Smooth muscle cell (in vitro differentiated cells): ENCODE results near the gene C10orf90. TPM values are rescaled to one million over a fixed set of nuclear protein-coding genes. Genes with fewer than 3 reads are reported as not detected.

ENCODE experiments used
- DNase-seq: peaks from one replicate; lab custom pipeline; 2025; ENCODE audit not compliant: unreplicated experiment; lab: John Stamatoyannopoulos, UW
- H2AFZ ChIP-seq: fragments of 200-600 bp; sonication (generic); 2 replicates; pipeline ENCODE4 v1.6.0; 2016; ENCODE audit warnings: antibody characterized with exemption, low read depth, mild to moderate bottlenecking
- H3F3A ChIP-seq: fragments of 200-600 bp; sonication (generic); 2 replicates; pipeline ENCODE4 v1.6.0; 2017; ENCODE audit warnings: antibody characterized with exemption, low read depth
- H3K27ac ChIP-seq: fragments of 200-600 bp; sonication (generic); 2 replicates; pipeline ENCODE4 v1.5.1; 2016; ENCODE audit warnings: low read depth, mild to moderate bottlenecking
- H3K27me3 ChIP-seq: fragments of 200-600 bp; sonication (generic); 2 replicates; pipeline ENCODE4 v1.6.1; 2016; ENCODE audit warnings: low read depth, mild to moderate bottlenecking
- H3K36me3 ChIP-seq: fragments of 200-600 bp; sonication (generic); 2 replicates; pipeline ENCODE4 v1.5.1; 2016; ENCODE audit warnings: low read depth
- H3K4me1 ChIP-seq: fragments of 200-600 bp; sonication (generic); 2 replicates; pipeline ENCODE4 v1.5.1; 2016; ENCODE audit warnings: low read depth
- H3K4me2 ChIP-seq: fragments of 200-600 bp; sonication (generic); 2 replicates; pipeline ENCODE4 v1.6.0; 2016; ENCODE audit warnings: mild to moderate bottlenecking
- H3K4me3 ChIP-seq: fragments of 200-600 bp; sonication (generic); 2 replicates; pipeline ENCODE4 v1.5.1; 2016; ENCODE audit warnings: mild to moderate bottlenecking
- H3K79me2 ChIP-seq: fragments of 200-600 bp; sonication (generic); 2 replicates; pipeline ENCODE4 v1.6.0; 2016; ENCODE audit warnings: low read depth, mild to moderate bottlenecking
- H3K9ac ChIP-seq: fragments of 200-600 bp; sonication (generic); 2 replicates; pipeline ENCODE4 v1.6.0; 2016; ENCODE audit warnings: low read depth
- H3K9me3 ChIP-seq: fragments of 200-600 bp; sonication (generic); replicated peaks from 2 replicates; pipeline ENCODE4 v1.5.1; 2016; ENCODE audit warnings: low read depth
- H4K20me1 ChIP-seq: fragments of 200-600 bp; sonication (generic); 2 replicates; pipeline ENCODE4 v1.6.0; 2016; ENCODE audit warnings: low read depth
- CTCF ChIP-seq: fragments of 200-600 bp; sonication (generic); IDR thresholded peaks from 2 replicates; pipeline ENCODE4 v1.5.1; 2017; ENCODE audit warnings: borderline replicate concordance, mild to moderate bottlenecking, antibody characterized with exemption; ENCODE audit not compliant: insufficient read depth, poor library complexity, severe bottlenecking
- WGBS: methylation state at CpG from one replicate; pipeline ENCODE4 v1.1.7; 2016; ENCODE audit warnings: low lambda C conversion rate; 5-methylcytosine and 5-hydroxymethylcytosine counted together
- polyA plus RNA-seq: library from polyadenylated mRNA; unstranded; fragments of >200 nt; fragmentation: Nextera tagmentation; extraction: Ambion mirVana; gene quantifications from 2 replicates; pipeline ENCODE4 v1.2.1, GENCODE V29; 2016
- total RNA-seq: library from RNA; depleted of rRNA; stranded (reverse); fragments of >200 nt; gene quantifications from 2 replicates; pipeline ENCODE4 v1.2.3, GENCODE V29; 2014

C10orf90 gene
- total and polyA plus RNA-seq, 2 experiments from 2014 or later, result 0.10 to 1.8 TPM

DNA sequence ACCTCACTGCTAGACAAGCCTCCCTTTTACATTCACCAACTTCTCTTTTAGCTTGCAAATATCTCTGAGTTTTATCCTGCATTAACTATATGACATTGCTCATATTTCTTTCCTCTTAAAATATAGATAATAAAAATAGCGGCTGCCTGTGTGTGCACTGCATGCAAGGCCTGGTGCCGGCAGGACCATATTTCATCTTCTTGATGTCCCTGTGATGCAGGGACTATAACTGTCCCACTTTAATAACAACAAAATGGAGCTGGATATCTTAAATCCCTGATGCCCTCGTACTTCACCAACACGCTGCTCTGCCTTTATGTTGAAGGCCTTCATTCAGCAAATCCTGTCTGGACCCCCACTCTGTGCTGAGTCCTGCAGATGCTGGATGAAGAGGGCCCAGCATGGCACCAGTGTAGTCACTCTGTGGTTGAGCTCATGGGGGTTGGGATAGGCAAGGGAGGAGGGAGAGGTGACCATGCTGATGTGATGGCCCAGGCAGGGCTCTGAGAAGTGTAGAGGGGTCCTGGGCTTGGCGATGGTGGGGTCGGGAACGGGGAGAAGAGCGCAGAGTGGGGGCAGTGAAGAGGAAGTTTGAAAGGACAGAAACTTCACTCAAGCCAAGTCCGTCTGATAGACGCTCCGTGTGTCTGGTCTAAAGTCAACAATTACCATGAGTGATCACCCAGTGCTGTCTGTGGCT is 40.4 kb downstream of the C10orf90 start:
- H3K9me3 ChIP-seq, result no peaks in the 10 kb centered on the region
- WGBS, result 95% methylated on average over 11 of the region's 11 CpGs
- H3K9ac ChIP-seq, result no peak overlapping the region
- no peak overlapping the region for H3K4me2 ChIP-seq
- no peak overlapping the region for H3K4me3 ChIP-seq
- H3K27ac ChIP-seq, result no peak overlapping the region
- no peak for TF ChIP-seq CTCF
- H3K36me3 ChIP-seq, result no peaks in the 10 kb centered on the region
- H3K79me2 ChIP-seq, result no peaks in the 10 kb centered on the region
- H3K4me1 ChIP-seq, result no peaks in the 10 kb centered on the region
- H4K20me1 ChIP-seq, result no peaks in the 10 kb centered on the region
- no peak overlapping the region for H2AFZ ChIP-seq
- DNase-seq, result no peak
- H3F3A ChIP-seq, result no peaks in the 10 kb centered on the region
- H3K27me3 ChIP-seq, result peaks cover 8% of the 10 kb centered on the region

- H3K9ac ChIP-seq, result no peak overlapping the region
- no peaks in the 10 kb centered on the region for H3K4me1 ChIP-seq
- no peaks in the 10 kb centered on the region for H3K9me3 ChIP-seq
- no peak overlapping the region for H3K4me2 ChIP-seq
- no peaks in the 10 kb centered on the region for H3K36me3 ChIP-seq
- H2AFZ ChIP-seq, result no peak overlapping the region
- 93% methylated on average over 3 of the region's 3 CpGs for WGBS
- DNase-seq, result no peak
- no peaks in the 10 kb centered on the region for H3F3A ChIP-seq
- no peaks in the 10 kb centered on the region for H4K20me1 ChIP-seq
- no peak overlapping the region for H3K27ac ChIP-seq
- peaks cover 8% of the 10 kb centered on the region for H3K27me3 ChIP-seq
- no peak for TF ChIP-seq CTCF
- H3K79me2 ChIP-seq, result no peaks in the 10 kb centered on the region
- no peak overlapping the region for H3K4me3 ChIP-seq
Observed at GRCh38 chr10:126628746-126629145, 41.7 kb downstream of the C10orf90 start.

DNA sequence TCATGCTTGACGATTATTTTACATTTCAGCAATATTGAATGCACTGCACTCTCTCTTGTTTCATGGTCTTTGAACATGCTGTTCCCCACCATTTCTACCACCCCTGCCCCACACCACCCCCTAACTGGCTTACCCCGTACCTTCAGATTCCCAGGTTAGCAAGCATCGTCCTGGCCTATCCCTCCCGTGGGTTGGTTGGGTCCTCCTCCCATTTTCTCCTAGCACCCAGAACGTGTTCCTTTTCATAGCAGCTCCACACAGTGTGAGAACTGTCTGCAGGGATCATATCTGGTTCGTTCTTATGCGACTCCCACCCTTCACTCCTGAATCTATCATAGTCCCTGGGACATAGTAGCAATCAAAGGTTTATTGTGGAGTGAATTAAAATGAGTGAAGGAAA is 48.6 kb downstream of the C10orf90 start:
- H3K36me3 ChIP-seq, result no peaks in the 10 kb centered on the region

More for the DNA sequence above, 48.6 kb downstream of the C10orf90 start:
- Histone ChIP-seq H3K4me2 (no peak overlapping the region), H3K9ac (no peak overlapping the region), H3K27me3 (peaks cover 4% of the 10 kb centered on the region), H3K27ac (no peak overlapping the region), H3F3A (no peaks in the 10 kb centered on the region), H3K4me1 (no peaks in the 10 kb centered on the region), H3K4me3 (no peak overlapping the region), H3K9me3 (no peaks in the 10 kb centered on the region), H3K79me2 (no peaks in the 10 kb centered on the region), H4K20me1 (no peaks in the 10 kb centered on the region), H2AFZ (no peak overlapping the region)
- WGBS, result 92% methylated on average over 7 of the region's 7 CpGs
- no peak for TF ChIP-seq CTCF
- DNase-seq, result no peak
